GM19043 (cell line): ENCODE measurements around the gene TOMM70.
A peak's percentile ranks its signal among the peaks of the same experiment; 100 is the strongest.
"Not testable (repeated sequence)": the region's sequence is repeated elsewhere in the genome, so short reads cannot be mapped to it uniquely, and the experiment has no call there.

ENCODE experiments used
- ATAC-seq: cut with Tn5 transposase; IDR thresholded peaks from one replicate; pipeline ENCODE4 v1.9.1; 2021; ENCODE audit warnings: low read depth; ENCODE audit not compliant: unreplicated experiment

Gene TOMM70

DNA sequence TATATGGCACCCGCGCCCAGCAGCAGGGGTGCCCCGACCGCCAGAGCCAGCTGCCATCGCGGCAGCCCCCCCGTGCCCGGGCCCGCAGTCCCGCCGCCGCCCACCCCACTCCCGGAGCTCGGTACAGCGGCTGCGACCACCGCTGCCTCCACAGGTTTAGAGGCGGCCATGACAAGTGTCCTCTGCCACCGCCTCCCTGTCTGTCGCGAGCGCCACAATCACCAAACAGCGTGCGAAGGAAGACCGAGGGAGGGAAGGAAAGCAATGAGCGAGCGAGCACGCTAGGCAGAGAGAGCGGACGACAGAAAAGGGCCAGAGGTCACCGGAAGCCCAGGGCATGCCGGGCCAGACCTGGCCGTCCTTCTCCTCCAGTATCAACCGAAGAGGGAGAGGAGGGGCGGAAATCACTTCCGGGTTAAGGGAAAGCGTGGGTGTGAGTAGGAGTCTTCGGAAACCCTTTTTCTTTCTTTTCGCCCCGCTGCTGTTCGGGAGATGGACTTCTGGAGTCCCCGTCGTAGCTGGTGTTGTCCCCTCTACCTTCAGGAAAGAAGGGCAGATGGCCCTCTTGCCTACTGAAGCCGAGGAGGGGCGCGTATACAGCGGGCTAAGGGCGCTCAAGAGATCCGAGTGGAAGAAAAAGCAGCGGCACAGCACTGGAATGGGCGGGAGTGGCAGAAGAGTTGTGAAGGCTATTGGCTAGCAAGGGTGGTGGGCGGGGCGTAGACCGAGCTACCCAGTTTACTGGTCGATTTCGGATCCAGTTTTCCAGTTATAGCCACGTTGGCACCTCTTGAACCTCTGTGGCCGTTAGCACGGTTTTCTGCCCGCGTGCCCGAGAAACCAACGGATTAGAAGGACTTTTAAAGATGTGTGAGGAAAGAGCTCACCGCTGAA, at the start of gene TOMM70, which contains the start of gene LNP1:
Gene TOMM70, minus strand, starts transcription at position 310 of the 894 bp plus-strand sequence. Its CDS starts 140 bp downstream, at position 170.
Gene LNP1, plus strand, starts transcription at position 760 of the 894 bp plus-strand sequence. CDS start 28,191 bp downstream, outside the sequence.
- peak; percentile 85 for ATAC-seq

DNA sequence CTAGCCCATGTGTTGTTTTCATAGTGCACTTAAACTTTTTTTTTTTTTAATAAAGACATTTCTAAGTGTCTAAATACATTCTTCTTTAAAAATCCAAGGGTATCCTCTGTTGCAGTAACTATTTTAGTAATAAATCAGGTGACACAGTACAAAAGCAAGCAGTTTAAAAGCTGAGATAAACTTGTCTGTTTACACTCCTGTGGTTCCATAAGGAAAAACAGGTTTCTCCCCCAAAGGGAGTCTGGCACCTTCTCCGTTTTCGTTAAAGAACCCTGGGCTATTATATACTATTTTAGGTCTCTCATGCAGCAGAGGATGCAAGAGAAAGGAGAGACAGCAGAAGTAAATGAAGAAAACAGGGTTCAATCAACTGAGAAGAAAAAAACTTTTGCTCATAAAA, 48.3 kb upstream of the TOMM70 start:
- ATAC-seq = no peak

- ATAC-seq = no peak
These were observed 47.2 kb upstream of the TOMM70 start for GRCh38 chr3:100448079-100448478.

DNA sequence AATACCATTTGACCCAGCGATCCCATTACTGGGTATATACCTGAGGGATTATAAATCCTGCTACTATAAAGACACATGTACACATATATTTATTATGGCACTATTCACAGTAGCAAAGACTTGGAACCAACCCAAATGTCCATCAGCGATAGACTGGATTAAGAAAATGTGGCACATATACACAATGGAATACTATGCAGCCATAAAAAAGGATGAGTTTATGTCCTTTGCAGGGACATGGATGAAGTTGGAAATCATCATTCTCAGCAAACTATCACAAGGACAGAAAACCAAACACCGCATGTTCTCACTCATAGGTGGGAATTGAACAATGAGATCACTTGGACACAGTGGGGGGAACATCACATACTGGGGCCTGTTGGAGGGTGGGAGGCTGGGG, 46.2 kb upstream of the TOMM70 start:
- not testable (repeated sequence) for ATAC-seq

DNA sequence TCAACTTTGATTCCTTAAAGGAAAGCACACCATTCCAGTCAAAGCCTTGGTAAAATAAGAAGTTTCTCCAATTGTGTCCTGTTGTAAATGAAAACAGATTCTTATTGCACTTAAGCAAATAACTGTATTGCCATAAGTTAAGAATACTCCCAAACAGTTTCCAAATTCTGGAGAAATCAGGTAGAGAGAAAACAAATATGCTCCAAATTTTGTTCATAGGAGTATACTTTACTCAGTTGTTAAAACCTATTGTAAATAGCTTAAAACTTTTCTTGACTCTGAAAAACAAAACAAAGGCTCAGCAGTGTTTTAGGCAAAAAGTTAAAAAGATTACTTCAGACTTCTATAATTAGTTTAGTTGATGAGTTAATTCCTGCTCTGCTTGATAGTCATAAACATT, 42.8 kb upstream of the TOMM70 start:
- no peak for ATAC-seq

DNA sequence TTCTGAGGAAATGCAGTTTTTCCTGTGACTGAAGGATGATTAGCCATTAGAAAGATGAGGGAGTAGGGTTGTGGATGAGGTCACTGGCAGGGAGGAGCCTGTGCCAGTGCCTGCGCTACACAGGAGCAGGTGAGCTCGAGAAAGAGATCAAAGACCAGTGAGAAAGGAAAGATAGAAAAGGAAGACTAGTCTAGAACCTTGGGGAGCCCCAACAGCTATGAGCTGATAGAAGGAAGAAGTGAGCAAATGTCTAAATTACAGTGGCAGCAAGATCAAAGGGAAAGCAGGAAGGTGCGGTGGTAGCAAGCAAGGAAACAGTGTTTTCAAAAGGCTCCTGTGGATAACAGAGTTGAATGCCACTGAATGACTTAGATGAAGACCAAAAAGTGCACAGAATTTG, 40.0 kb upstream of the TOMM70 start:
- no peak for ATAC-seq

DNA sequence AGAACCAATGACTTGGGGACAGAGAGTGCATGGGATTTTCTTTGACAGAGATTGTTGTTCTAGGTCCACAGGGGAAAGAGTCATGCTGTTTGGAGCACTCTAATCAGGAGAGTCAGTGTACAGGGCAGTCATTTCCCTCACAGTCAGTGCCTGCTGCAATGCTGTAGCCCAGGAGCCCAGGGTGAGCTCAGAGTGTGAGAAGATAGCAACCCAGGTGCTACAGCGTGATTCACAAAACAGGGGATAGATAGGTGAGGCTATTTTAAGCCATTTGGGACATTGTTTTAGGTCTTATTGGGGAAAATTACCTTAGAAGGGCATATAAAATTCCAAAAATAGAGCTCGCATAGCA, 37.7 kb upstream of the TOMM70 start:
- ATAC-seq = no peak

- no peak for ATAC-seq
These were observed 37.1 kb upstream of the TOMM70 start for GRCh38 chr3:100437721-100438622.

- ATAC-seq = no peak
These were observed 36.1 kb upstream of the TOMM70 start for GRCh38 chr3:100436951-100437350.

GRCh38 chr3:100429187-100429716, 28.4 kb upstream of the TOMM70 start:
- ATAC-seq = no peak

- ATAC-seq = no peak
These were observed 26.8 kb upstream of the TOMM70 start for GRCh38 chr3:100427699-100428098.

GRCh38 chr3:100426067-100426682, 25.3 kb upstream of the TOMM70 start:
- no peak for ATAC-seq

- no peak for ATAC-seq
These were observed 24.4 kb upstream of the TOMM70 start for GRCh38 chr3:100425316-100425715.

DNA sequence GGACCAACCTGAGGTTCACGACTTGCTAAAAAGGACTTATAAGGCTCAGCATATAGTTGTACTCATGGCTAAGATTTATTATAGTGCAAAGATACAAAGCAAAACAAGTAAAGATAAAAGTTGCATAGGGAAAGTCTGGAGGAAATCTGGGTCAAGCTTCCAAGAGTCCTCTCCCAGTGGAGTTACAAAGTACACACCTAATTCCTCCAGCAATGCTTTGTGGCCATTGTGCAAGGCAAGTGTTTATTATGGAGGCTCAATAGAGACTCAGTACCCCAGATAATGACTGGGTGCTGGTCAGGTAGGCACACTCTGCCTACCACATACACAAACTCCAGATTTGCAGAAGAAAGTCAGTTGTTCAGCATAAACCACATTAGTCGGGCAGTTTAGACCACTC, 23.4 kb upstream of the TOMM70 start:
- no peak for ATAC-seq

GRCh38 chr3:100423611-100424010, 22.7 kb upstream of the TOMM70 start:
- no peak for ATAC-seq

DNA sequence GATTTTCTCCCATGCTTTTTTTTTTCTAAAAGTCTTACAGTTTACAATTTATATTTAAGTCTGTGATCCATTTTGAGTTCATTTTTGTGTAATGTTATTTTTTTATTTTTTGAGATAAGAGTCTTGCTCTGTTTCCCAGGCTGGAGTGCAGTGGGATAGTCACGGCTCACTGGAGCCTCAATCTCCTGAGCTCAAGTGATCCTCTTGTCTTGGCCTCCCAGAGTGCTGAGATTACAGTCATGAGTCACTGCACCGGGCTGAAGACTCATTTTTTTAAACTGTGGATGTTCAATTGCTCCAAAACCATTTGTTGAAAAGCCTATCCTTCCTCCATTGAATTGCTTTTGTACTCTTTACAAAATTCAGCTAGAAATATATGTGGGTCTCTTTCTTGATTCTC, 20.0 kb upstream of the TOMM70 start:
- ATAC-seq = no peak

- ATAC-seq = no peak
These were observed 18.5 kb upstream of the TOMM70 start for GRCh38 chr3:100419406-100419805.

GRCh38 chr3:100416863-100417262, 16.0 kb upstream of the TOMM70 start:
- no peak for ATAC-seq

GRCh38 chr3:100416176-100416575, 15.3 kb upstream of the TOMM70 start:
- no peak for ATAC-seq

GRCh38 chr3:100413613-100414012, 12.7 kb upstream of the TOMM70 start:
- no peak for ATAC-seq
